SU-DHL-6 (cell line): ENCODE measurements around the gene PIGK.

Source experiments
- CTCF ChIP-seq: fragments of 200-600 bp; sonication (generic); IDR thresholded peaks from one replicate; pipeline ENCODE4 v1.5.1; 2017; ENCODE audit warnings: antibody characterized with exemption, mild to moderate bottlenecking, low read length, moderate library complexity; ENCODE audit not compliant: insufficient read depth, poor library complexity, severe bottlenecking
- EZH2phosphoT487 ChIP-seq: fragments of 200-600 bp; sonication (generic), shearing (Covaris generic); conservative IDR thresholded peaks from 2 replicates; pipeline ENCODE4 v1.6.1; 2018; ENCODE audit warnings: mild to moderate bottlenecking, antibody characterized with exemption, low read length, moderate library complexity, mixed read lengths

- TF ChIP-seq CTCF: no peak
- no peak for TF ChIP-seq EZH2phosphoT487
Measured at GRCh38 chr1:77048615-77049005, 170.6 kb downstream of the PIGK start.
